ENCODE data around the gene SLC35F6. TPM values are rescaled to one million over a fixed set of nuclear protein-coding genes. Genes with fewer than 3 reads are reported as not detected.
"Not testable (repeated sequence)": the region's sequence is repeated elsewhere in the genome, so short reads cannot be mapped to it uniquely, and the experiment has no call there.

SLC35F6 gene
- total RNA-seq, 5 donors from 2014 or later (not counting 1 experiment from before 2014, with no cell fraction given): 17.6 to 20.0 (median 18.4) TPM

- Mint-ChIP-seq H3K27ac (no peak overlapping the region), H3K9me3 (no peaks in the 10 kb centered on the region), H3K4me1 (peaks cover 10 to 15% (median 13%) of the 10 kb centered on the region in 3 donors), H3K4me3 (no peak overlapping the region), H3K27me3 (no peaks in the 10 kb centered on the region), H3K36me3 (no peaks in the 10 kb centered on the region)
- Histone ChIP-seq H3K4me3 (ENCODE audit: control insufficient read depth in 1 of 2, extremely low read depth in 1 of 2, low read length in 1 of 2) (no peak overlapping the region), H3K9me3 (no peaks in the 10 kb centered on the region), H3K27me3 (replicated peaks in 1 of 2; ENCODE audit: control insufficient read depth in 2 of 2, extremely low read depth in 1 of 2, insufficient read depth in 2 of 2, low read length in 1 of 2) (no peaks in the 10 kb centered on the region), H3K27ac (ENCODE audit: low read length) (no peak overlapping the region), H3K4me1 (ENCODE audit: control insufficient read depth in 1 of 2, extremely low read depth in 1 of 2, insufficient read depth in 2 of 2, low read length in 2 of 2) (peaks cover 0 to 14% of the 10 kb centered on the region in 2 experiments), H3K36me3 (ENCODE audit: control insufficient read depth in 2 of 2, extremely low read depth in 1 of 2, insufficient read depth in 1 of 2, low read length in 1 of 2) (no peaks in the 10 kb centered on the region)
- WGBS (ENCODE audit: insufficient coverage): 100% methylated on average over 1 of the region's 5 CpGs
- ChIA-PET POLR2A (no interaction called here), CTCF (no interaction called here)
- no peak for DNase-seq
- ATAC-seq (replicated peaks in 1 of 4): no peak
Measured at GRCh38 chr2:26759845-26760244, 4.2 kb upstream of the SLC35F6 start.

- H3K27ac Mint-ChIP-seq; H3K4me3 ChIP-seq (ENCODE audit: control insufficient read depth in 1 of 2, extremely low read depth in 1 of 2, low read length in 1 of 2); H3K36me3 Mint-ChIP-seq; H3K9me3 ChIP-seq; H3K27me3 Mint-ChIP-seq; H3K9me3 Mint-ChIP-seq; H3K27ac ChIP-seq (ENCODE audit: low read length); H3K4me3 Mint-ChIP-seq; POLR2A ChIA-PET; H3K36me3 ChIP-seq (ENCODE audit: control insufficient read depth in 2 of 2, extremely low read depth in 1 of 2, insufficient read depth in 1 of 2, low read length in 1 of 2); DNase-seq; CTCF ChIA-PET; ATAC-seq (replicated peaks in 1 of 4); H3K27me3 ChIP-seq (replicated peaks in 1 of 2; ENCODE audit: control insufficient read depth in 2 of 2, extremely low read depth in 1 of 2, insufficient read depth in 2 of 2, low read length in 1 of 2): not testable (repeated sequence)
- H3K4me1 Mint-ChIP-seq: peaks cover 22 to 26% (median 24%) of the 10 kb centered on the region in 3 donors
- peaks cover 4 to 25% of the 10 kb centered on the region in 2 experiments for H3K4me1 ChIP-seq (ENCODE audit: control insufficient read depth in 1 of 2, extremely low read depth in 1 of 2, insufficient read depth in 2 of 2, low read length in 2 of 2)
- WGBS (ENCODE audit: insufficient coverage): 65% methylated on average over 2 of the region's 10 CpGs
Measured at GRCh38 chr2:26760991-26761390, 3.1 kb upstream of the SLC35F6 start.

DNA sequence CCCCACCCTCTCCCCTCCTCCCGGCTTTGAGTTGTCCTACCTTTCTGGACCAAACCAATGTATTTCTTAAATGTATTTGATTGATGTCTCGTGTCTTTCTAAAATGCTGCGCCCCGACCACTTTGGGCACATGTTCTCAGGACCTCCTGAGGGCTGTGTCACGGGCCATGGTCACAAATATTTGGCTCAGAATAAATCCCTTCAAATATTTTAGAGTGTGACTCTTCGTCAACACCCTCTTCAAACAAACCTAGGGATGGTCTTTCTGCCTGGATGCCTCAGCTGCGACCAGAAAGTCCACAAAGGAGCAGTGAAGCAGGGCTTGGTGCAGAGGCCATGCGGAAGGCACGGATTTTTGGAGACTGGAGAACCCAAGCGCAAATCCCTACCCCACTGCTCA lies 1.1 kb upstream of the SLC35F6 start:
- Mint-ChIP-seq H3K27ac (no peak overlapping the region), H3K9me3 (no peaks in the 10 kb centered on the region), H3K4me3 (peak overlapping the region; percentile 92 to 94 (median 93)), H3K4me1 (peaks cover 33 to 38% (median 38%) of the 10 kb centered on the region in 3 donors), H3K27me3 (no peaks in the 10 kb centered on the region), H3K36me3 (no peaks in the 10 kb centered on the region)
- WGBS (ENCODE audit: insufficient coverage): 95% methylated on average over 4 of the region's 10 CpGs
- no peak overlapping the region for H3K27ac ChIP-seq (ENCODE audit: low read length)
- DNase-seq (no peak), ATAC-seq (replicated peaks in 1 of 4) (no peak)
- POLR2A ChIA-PET: no interaction called here
- H3K36me3 ChIP-seq (ENCODE audit: control insufficient read depth in 2 of 2, extremely low read depth in 1 of 2, insufficient read depth in 1 of 2, low read length in 1 of 2): peaks cover 0 to 2% of the 10 kb centered on the region in 2 donors
- no peaks in the 10 kb centered on the region for H3K9me3 ChIP-seq
- no peaks in the 10 kb centered on the region for H3K27me3 ChIP-seq (replicated peaks in 1 of 2; ENCODE audit: control insufficient read depth in 2 of 2, extremely low read depth in 1 of 2, insufficient read depth in 2 of 2, low read length in 1 of 2)
- CTCF ChIA-PET: no interaction called here
- H3K4me1 ChIP-seq (ENCODE audit: control insufficient read depth in 1 of 2, extremely low read depth in 1 of 2, insufficient read depth in 2 of 2, low read length in 2 of 2): peaks cover 4 to 44% of the 10 kb centered on the region in 2 experiments
- no peak overlapping the region for H3K4me3 ChIP-seq (ENCODE audit: control insufficient read depth in 1 of 2, extremely low read depth in 1 of 2, low read length in 1 of 2)

DNA sequence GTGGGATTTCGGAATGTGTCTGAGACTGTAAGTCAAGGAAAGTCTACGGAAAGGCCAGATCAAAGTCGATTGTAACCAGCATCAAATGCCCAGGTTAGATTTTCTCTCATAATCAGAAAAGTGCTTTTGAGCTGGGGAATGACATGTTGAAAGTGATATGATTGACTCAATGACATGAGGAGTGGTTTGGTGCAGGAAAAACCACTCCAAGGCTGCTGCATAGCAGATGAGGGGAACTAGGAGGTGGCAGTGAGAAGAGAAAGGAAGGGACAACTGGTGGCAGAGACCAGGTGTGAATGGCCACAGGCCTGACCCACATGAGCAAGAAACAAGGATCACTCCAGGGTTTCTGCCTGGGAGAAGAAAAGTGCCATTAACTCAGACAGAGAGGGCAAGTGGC lies 822 bp downstream of the SLC35F6 start:
- peak overlapping the region; percentile 76 for H3K27ac ChIP-seq (ENCODE audit: low read length)
- no peaks in the 10 kb centered on the region for H3K9me3 Mint-ChIP-seq
- H3K27me3 Mint-ChIP-seq: no peaks in the 10 kb centered on the region
- no peaks in the 10 kb centered on the region for H3K36me3 Mint-ChIP-seq
- no peaks in the 10 kb centered on the region for H3K9me3 ChIP-seq
- ChIA-PET POLR2A (interaction anchor here in 1 of 2 donors (0.6 kb wide), 1 partner anchor 18 kb away, joined by 5 read pairs; no protein-coding TSS in a partner anchor), CTCF (interaction anchor here in 1 of 2 donors (0.7 kb wide), 1 partner anchor 21 kb away, joined by 3 read pairs; the partner anchor contains the start of gene CENPA)
- peak overlapping the region; percentile 91 to 93 for H3K4me3 ChIP-seq (ENCODE audit: control insufficient read depth in 1 of 2, extremely low read depth in 1 of 2, low read length in 1 of 2)
- 40% methylated on average over 1 of the region's 3 CpGs for WGBS (ENCODE audit: insufficient coverage)
- peaks cover 4 to 61% of the 10 kb centered on the region in 2 experiments for H3K4me1 ChIP-seq (ENCODE audit: control insufficient read depth in 1 of 2, extremely low read depth in 1 of 2, insufficient read depth in 2 of 2, low read length in 2 of 2)
- H3K27me3 ChIP-seq (replicated peaks in 1 of 2; ENCODE audit: control insufficient read depth in 2 of 2, extremely low read depth in 1 of 2, insufficient read depth in 2 of 2, low read length in 1 of 2): no peaks in the 10 kb centered on the region
- H3K36me3 ChIP-seq (ENCODE audit: control insufficient read depth in 2 of 2, extremely low read depth in 1 of 2, insufficient read depth in 1 of 2, low read length in 1 of 2): peaks cover 0 to 2% of the 10 kb centered on the region in 2 donors
- DNase-seq (no peak), ATAC-seq (replicated peaks in 1 of 4) (no peak)
- peak overlapping the region; percentile 83 to 86 for H3K27ac Mint-ChIP-seq
- peaks cover 33 to 54% (median 53%) of the 10 kb centered on the region in 3 donors for H3K4me1 Mint-ChIP-seq
- H3K4me3 Mint-ChIP-seq: peak overlapping the region; percentile 92 to 94 (median 93)

DNA sequence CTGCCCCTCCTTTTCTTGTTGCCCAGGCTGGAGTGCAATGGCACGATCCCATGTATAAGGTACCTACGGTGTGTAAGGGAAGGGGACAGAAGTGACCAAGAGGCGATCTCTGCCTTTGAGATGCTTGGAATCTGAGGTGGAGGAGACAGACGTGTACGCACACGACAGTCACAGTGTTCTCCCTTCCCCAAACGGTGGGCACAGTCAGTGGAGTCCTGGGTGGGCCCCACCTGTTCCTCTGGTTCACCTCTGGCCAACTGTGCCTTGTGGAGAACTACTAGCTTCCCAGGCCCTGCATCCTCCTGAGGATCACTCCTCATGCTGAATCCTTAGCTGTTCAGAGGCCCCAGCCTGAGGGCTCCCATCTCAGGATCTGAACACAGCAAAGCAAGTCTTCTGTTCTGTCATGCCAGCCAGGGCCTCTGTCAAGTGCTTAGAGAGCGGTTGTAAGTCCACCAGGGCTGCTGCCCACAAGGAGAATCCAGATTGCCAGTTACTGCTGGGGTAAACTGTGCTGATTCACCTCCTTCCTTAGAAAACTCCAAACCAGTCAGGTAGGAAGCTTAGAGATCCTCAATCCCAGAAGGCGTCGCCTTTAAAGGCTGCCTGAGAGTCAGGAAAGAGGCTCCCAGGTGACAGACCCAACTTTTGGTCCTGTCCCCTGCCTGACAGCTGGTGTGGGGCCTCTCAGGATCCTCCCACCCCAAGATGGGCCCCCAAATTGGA lies 1.6 kb downstream of the SLC35F6 start:
- POLR2A ChIA-PET: no interaction called here
- peaks cover 0 to 2% of the 10 kb centered on the region in 2 donors for H3K36me3 ChIP-seq (ENCODE audit: control insufficient read depth in 2 of 2, extremely low read depth in 1 of 2, insufficient read depth in 1 of 2, low read length in 1 of 2)
- H3K27me3 Mint-ChIP-seq: no peaks in the 10 kb centered on the region

GRCh38 chr2:26767129-26767528 lies 3.0 kb downstream of the SLC35F6 start:
- Mint-ChIP-seq H3K27ac (peak overlapping the region; percentile 34 to 41), H3K36me3 (no peaks in the 10 kb centered on the region), H3K9me3 (no peaks in the 10 kb centered on the region), H3K4me1 (peaks cover 49 to 71% (median 69%) of the 10 kb centered on the region in 3 donors), H3K27me3 (no peaks in the 10 kb centered on the region), H3K4me3 (peak overlapping the region in 1 of 3 donors; percentile 42)
- H3K27me3 ChIP-seq (replicated peaks in 1 of 2; ENCODE audit: control insufficient read depth in 2 of 2, extremely low read depth in 1 of 2, insufficient read depth in 2 of 2, low read length in 1 of 2): no peaks in the 10 kb centered on the region
- ATAC-seq (replicated peaks in 1 of 4) (no peak), DNase-seq (no peak)
- peaks cover 5 to 83% of the 10 kb centered on the region in 2 experiments for H3K4me1 ChIP-seq (ENCODE audit: control insufficient read depth in 1 of 2, extremely low read depth in 1 of 2, insufficient read depth in 2 of 2, low read length in 2 of 2)
- no peak overlapping the region for H3K4me3 ChIP-seq (ENCODE audit: control insufficient read depth in 1 of 2, extremely low read depth in 1 of 2, low read length in 1 of 2)
- 94% methylated on average over 2 of the region's 5 CpGs for WGBS (ENCODE audit: insufficient coverage)
- ChIA-PET POLR2A (no interaction called here), CTCF (no interaction called here)
- H3K27ac ChIP-seq (ENCODE audit: low read length): peak overlapping the region; percentile 17
- H3K36me3 ChIP-seq (ENCODE audit: control insufficient read depth in 2 of 2, extremely low read depth in 1 of 2, insufficient read depth in 1 of 2, low read length in 1 of 2): peaks cover 0 to 2% of the 10 kb centered on the region in 2 donors
- H3K9me3 ChIP-seq: no peaks in the 10 kb centered on the region

More for the DNA sequence above, 1.6 kb downstream of the SLC35F6 start:
- CTCF ChIA-PET: interaction anchor here (0.6 to 1.0 kb wide), 3 partner anchors 12 to 20 kb away, joined by 3 read pairs; partner anchors contain the start of gene CENPA (in 1 of the 2)
- WGBS (ENCODE audit: insufficient coverage): 88% methylated on average over 7 of the region's 10 CpGs
- Mint-ChIP-seq H3K27ac (peak overlapping the region; percentile 83 to 86), H3K4me1 (peaks cover 34 to 58% (median 56%) of the 10 kb centered on the region in 3 donors), H3K36me3 (no peaks in the 10 kb centered on the region), H3K4me3 (peak overlapping the region; percentile 92 to 94 (median 93)), H3K9me3 (no peaks in the 10 kb centered on the region)
- DNase-seq (no peak), ATAC-seq (replicated peaks in 1 of 4) (no peak)
- H3K27ac ChIP-seq (ENCODE audit: low read length): peak overlapping the region; percentile 76
- H3K9me3 ChIP-seq: no peaks in the 10 kb centered on the region
- peaks cover 4 to 68% of the 10 kb centered on the region in 2 experiments for H3K4me1 ChIP-seq (ENCODE audit: control insufficient read depth in 1 of 2, extremely low read depth in 1 of 2, insufficient read depth in 2 of 2, low read length in 2 of 2)
- no peaks in the 10 kb centered on the region for H3K27me3 ChIP-seq (replicated peaks in 1 of 2; ENCODE audit: control insufficient read depth in 2 of 2, extremely low read depth in 1 of 2, insufficient read depth in 2 of 2, low read length in 1 of 2)
- H3K4me3 ChIP-seq (ENCODE audit: control insufficient read depth in 1 of 2, extremely low read depth in 1 of 2, low read length in 1 of 2): peak overlapping the region in 1 of 2 donors; percentile 93
